SIG-M5 treated with dmso at 0.1 percent for 504 hours (cell line): ENCODE results near the gene TAMALIN.
A peak's percentile ranks its signal among the peaks of the same experiment; 100 is the strongest.
"Not testable (repeated sequence)": the region's sequence is repeated elsewhere in the genome, so short reads cannot be mapped to it uniquely, and the experiment has no call there.

Experiments used
- DNase-seq: peaks from one replicate; lab custom pipeline; 2025; ENCODE audit not compliant: unreplicated experiment; lab: John Stamatoyannopoulos, UW

Gene TAMALIN

GRCh38 chr12:52006726-52007157 is at the start of gene TAMALIN:
Gene TAMALIN, plus strand, starts transcription at chr12:52006946. Its CDS starts 74 bp downstream, at chr12:52007020.
- no peak for DNase-seq

DNA sequence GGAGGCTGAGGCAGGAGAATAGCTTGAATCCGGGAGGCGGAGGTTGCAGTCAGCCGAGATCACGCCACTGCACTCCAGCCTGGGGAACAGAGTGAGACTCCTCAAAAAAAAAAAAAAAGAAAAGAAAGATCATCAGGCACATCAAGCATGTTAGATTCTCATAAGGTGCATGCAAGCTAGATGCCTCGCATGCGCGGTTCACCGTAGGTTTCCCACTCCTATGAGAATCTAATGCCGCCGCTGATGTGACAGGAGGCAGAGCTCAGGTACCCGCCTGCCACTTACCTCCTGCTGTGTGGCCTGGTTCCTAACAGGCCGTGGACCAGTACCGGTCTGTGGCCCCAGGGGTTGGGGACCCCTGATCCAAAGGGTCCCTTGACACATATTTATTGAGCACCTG is 48.2 kb upstream of the TAMALIN start:
- DNase-seq = no peak

- DNase-seq = no peak
Observed at GRCh38 chr12:51959211-51959610, 47.5 kb upstream of the TAMALIN start.

DNA sequence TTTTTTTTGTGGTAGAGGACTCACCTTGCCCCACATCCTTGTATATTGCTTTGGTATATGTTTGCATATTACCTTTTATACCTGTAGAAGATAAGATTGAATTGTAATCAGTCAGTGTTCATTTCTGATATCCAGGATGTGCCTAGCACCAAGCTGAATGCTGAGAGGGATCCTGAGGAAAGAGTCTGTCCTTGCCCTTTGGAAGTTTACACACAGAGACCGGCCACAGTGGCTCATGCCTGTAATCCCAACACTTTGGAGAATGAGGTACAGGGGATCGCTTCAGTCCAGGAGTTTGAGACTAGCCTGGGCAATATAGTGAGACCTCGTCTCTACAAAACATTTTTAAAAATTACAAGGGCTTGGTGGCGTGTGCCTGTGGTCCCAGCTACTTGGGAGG is 46.8 kb upstream of the TAMALIN start:
- DNase-seq = no peak

DNA sequence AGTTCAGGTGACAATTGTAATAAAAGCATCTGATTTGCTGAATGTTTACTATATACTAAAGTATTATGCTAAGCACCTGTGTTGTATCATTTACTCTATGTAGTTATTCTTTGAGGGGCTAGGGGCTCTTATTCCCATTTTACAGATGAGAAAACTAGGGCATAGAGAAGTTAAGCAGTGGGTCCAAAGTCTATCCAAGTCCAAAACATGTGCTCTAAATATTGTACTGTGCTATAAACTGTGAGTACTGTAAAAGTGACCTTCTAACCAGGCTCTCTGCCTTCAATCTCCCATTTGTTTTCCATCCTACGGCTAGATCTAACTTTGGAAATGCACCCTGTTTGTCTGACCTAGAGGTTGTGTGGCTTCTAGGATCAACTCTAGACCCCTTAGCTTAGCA is 46.3 kb upstream of the TAMALIN start:
- no peak for DNase-seq

GRCh38 chr12:51960890-51961289 is 45.9 kb upstream of the TAMALIN start:
- no peak for DNase-seq

DNA sequence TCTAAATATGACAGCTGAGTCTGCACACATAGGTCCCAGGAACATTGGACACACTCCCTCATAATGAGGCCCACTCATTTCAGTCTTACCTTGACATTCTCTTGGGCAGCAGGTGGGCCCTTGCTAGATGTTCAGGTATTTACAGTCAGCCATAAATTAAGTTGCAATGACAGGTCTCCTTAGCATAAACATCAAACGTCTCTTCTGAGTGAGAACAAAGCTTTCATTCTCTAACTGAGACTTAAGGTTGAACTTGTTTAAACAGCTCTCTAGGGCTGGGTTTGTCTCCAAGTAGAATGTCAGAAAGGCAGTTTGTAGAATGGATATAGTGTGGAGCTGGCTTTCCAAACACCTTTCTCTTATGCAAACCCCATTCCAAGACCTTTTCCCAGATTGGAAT is 44.9 kb upstream of the TAMALIN start:
- DNase-seq = no peak

- DNase-seq = no peak
Observed at GRCh38 chr12:51962737-51963136, 44.0 kb upstream of the TAMALIN start.

- DNase-seq = no peak
Observed at GRCh38 chr12:51963477-51963876, 43.3 kb upstream of the TAMALIN start.

GRCh38 chr12:51969643-51970042 is 37.1 kb upstream of the TAMALIN start:
- no peak for DNase-seq

GRCh38 chr12:51970904-51971646 is 35.7 kb upstream of the TAMALIN start:
- no peak for DNase-seq

DNA sequence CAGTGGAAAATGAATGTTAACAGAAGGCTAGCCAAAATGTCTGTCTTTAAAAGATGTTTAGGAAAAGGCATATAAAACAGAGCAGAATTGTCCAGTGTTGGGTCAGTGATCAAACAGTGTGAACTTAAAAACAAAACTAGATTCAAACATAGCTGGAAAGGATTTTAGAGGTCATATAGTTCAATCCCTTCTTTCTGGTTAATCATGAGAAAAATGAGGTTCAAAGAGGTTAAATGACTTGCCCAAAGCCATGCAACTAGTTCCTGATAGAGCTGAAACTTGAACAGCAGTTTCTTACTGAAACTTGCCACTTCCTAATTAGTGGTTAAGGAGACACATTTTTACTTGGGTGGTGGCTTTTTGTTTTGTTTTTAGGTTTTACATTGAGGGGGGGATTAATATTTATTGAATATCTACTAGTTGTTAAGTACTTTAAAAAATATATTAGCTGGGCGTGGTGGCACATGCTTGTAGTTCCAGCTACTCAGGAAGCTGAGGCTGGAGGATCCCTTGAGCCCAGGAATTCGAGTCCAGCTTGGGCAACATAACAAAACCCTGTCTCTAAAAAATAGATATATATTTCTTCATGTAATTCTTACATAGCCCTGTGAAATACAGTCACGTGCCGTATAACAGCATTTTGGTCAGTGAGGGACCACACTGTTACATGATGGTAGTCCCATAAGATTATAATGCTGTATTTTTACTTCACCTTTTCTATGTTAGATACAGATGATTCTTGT is 34.9 kb upstream of the TAMALIN start:
- peak; percentile 78 for DNase-seq

DNA sequence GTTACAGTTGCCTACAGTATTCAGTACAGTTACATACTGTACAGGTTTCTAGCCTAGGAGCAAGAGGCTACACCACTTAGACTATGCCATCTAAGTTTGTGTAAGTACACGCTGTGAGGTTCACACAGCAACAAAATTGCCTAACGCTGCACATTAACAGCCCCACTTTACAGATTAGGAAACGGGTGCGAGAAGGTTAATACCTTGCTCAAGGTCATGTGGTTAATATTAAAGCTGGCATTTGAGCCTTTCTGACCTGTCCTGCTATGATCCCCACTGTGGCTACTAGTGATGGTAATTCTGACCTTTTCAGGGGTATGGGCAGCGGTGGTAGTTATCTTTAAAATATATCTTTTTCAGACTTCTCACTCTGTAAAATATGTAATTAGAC is 34.3 kb upstream of the TAMALIN start:
- DNase-seq = peak; percentile 54

- DNase-seq = peak; percentile 99
Observed at GRCh38 chr12:51972849-51973273, 33.9 kb upstream of the TAMALIN start.

DNA sequence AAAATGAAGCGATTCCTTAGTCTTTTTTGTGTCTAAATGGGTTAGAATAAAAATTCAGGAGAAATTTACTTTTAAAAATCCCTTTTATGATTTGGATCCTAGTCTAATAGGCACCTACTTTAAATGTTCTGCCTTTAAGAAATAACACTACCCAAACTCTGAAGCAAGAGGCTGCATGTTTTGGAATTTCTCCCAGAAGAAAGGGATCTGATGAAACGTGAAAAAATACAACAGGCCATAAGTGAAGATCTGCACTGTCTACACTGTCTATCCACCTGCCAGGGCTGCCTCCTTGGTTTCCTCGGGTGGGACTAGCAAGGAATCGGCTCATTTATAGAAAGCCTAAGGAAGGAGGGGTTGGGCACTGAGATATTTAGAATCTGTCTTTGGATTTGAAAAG is 33.2 kb upstream of the TAMALIN start:
- no peak for DNase-seq

DNA sequence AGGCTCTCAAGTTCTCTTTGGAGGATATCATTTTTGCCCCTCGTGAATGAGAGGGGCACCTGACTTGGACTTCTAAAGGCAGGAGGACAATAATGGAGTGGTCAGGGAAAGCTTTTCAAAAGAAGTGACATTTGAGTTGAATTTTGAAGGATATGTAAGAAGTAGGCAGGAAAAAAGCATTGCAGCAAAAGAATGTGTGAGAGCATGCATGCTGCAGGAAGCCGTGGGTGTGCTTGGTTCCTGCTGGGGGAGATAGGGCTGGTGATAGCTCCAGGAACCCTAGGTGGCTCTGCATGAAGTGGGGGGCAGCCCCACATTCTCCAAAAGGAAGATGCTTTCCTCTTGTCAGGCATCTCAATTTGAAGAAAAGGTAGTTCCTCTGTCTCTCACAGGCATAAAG is 32.1 kb upstream of the TAMALIN start:
- no peak for DNase-seq

GRCh38 chr12:51975196-51975595 is 31.6 kb upstream of the TAMALIN start:
- no peak for DNase-seq

DNA sequence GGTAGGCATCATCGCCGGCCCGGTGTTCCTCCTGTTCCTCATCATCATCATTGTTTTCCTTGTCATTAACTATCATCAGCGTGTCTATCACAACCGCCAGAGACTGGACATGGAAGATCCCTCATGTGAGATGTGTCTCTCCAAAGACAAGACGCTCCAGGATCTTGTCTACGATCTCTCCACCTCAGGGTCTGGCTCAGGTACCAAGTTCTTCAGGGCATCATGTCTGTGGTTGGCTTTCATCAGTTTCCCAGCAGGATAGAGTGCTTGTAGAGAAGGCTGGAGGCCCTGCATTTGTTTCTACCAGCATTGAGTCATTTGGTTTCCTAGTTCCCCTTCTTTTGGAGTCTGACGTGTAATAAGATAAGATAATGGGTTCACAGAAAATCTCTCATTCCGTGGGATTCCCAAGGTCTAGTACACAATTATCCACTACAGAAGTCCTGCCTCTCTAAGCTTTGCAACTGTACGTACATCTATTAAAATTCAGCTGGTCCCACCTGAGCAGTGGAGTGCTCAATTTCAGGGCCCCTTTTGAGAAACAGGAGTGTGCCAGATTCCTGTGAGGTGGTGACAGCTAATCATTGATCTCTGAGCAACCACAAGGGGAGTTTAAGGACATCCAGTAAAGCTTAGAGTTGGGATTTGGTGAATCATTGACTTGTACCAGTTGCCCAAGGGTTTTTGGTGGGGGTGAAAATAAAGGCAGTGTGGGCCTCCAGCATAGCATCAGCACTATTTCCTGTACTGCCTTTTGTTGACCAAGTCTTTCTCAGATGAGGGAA is 30.2 kb upstream of the TAMALIN start:
- peak; percentile 64 for DNase-seq

DNA sequence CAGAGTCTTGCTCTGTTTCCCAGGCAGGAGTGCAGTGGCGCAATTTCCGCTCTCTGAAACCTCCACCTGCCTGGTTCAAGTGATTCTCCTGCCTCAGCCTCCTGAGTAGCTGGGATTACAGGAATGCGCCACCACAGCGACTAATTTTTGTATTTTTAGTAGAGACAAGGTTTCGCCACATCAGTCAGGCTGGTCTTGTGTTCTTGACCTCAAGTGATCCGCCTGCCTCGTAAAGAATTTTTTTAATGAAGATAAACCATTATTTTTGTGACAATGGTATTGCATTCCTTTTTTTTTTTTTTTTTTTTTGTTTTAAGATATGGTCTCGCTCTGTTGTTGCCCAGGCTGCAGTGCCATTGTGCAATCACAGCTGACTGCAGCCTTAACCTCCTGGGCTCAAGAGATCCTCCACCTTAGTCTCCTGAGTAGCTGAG is 29.4 kb upstream of the TAMALIN start:
- no peak for DNase-seq

GRCh38 chr12:51979306-51979705 is 27.4 kb upstream of the TAMALIN start:
- DNase-seq = not testable (repeated sequence)

DNA sequence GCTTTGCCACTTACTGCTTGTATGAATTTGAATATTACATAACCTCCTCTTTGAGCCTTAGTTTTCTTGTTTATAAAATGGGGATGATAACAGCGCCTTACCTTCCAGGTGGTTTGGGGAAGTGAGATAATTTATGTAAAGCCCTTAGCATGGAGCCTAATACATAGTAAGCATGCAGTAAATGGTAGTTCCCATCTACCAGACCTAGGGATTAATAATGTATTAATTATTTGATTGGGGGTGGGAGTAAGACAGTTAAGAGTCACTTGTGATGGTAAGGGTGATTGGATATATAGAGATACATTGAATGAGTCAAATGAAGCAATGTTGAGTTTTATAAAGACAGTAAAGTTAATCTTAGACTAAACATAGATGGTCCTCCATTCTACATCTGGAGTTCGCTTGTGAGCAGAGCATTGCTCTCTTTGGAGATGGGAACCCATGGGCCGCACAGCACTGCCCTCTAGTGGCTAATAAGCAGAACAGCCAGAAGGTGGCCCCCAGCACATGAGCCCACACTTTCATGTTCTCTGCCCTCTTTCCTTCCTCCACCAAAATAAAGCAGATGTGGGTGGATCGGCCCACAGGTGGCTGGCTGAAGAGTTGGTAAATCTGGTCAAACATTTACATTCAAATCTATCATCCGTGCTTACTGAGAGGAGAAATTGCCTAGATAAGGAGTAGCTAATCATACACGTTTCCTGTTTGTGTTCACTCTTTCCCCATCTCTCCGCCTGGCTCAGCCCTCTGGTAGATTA is 26.5 kb upstream of the TAMALIN start:
- DNase-seq = peak; percentile 74
